ENCODE results near the gene CCL7. TPM values are rescaled to one million over a fixed set of nuclear protein-coding genes. Genes with fewer than 3 reads are reported as not detected.

The CCL7 gene
- total and polyA plus RNA-seq, 2 of the 4 experiments (the other 2 are of a cell fraction), result 0.18 to 0.58 TPM

DNA sequence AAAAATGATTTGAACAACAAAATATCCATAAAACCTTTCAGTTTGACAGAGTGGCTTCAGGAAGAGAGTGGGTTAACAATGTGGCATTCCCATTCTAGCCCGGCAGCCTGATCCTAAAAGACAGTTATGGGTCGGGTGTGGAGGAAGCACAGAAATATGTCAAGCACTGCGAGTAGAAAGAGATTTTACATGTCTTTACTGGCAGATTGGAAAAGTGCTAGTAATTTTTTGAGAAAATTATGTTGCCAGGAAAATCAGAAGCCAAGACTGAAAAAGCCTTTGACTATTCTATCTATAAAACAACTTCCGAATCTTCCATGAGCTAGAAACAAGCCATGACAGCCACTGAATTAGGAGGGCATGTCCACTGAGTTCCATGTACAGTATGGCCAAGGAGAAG is 9.2 kb upstream of the CCL7 start:
- H3K27me3 ChIP-seq (ENCODE audit: control insufficient read depth, insufficient read depth, low read length), result no peaks in the 10 kb centered on the region
- H3K56ac ChIP-seq (ENCODE audit: extremely low read depth, insufficient read depth, low read length), result no peak overlapping the region
- ChIA-PET CTCF (no interaction called here), POLR2A (ENCODE audit: unreplicated experiment) (no interaction called here)
- no peaks in the 10 kb centered on the region for H4K20me1 ChIP-seq (ENCODE audit: insufficient read depth, low read length)
- no peak overlapping the region for H3K27ac ChIP-seq (ENCODE audit: insufficient read depth, low read length)
- DNase-seq, result no peak
- H3K9ac ChIP-seq (ENCODE audit: low read depth, low read length), result no peak overlapping the region
- H3K4me1 ChIP-seq (ENCODE audit: control insufficient read depth, insufficient read depth, low read length), result 0 out of 2 replicates have a peak, but pooled peaks cover 3% of the 10 kb centered on the region
- no peak overlapping the region for H2BK20ac ChIP-seq (ENCODE audit: low read depth, low read length)
- no peak overlapping the region for H3K4ac ChIP-seq (ENCODE audit: low read depth, low read length)
- H4K5ac ChIP-seq (ENCODE audit: low read depth, low read length), result no peak overlapping the region
- BruUV-seq (replicated peaks), result no TSS peak
- H4K8ac ChIP-seq (ENCODE audit: low read depth in 2 of 2, low read length in 2 of 2), result no peak overlapping the region
- H3K18ac ChIP-seq (ENCODE audit: low read depth, low read length), result no peak overlapping the region
- WGBS, 2 experiments (ENCODE audit: extremely low coverage in 2 of 2, insufficient read length in 1 of 2), result 42% methylated on average over 2 of the region's 4 CpGs; no CpG with 5 or more reads in 1 of the 2 experiments
- in situ Hi-C loops (cut with MboI; ENCODE audit: low sequenced_read_pairs) (loop anchor here (25.0 kb wide), 1 partner anchor 851 kb away; the partner anchor contains the start of genes FNDC8 and RAD51D), dilution Hi-C loops (cut with HindIII; ENCODE audit: low sequenced_read_pairs, unreplicated experiment) (no loop called here), intact Hi-C loops (cut with micrococcal nuclease) (loop anchor here (5.0 kb wide), 1 partner anchor 1111 kb away; the partner anchor contains the start of gene SLFN11)
- no peak for TF ChIP-seq MAFK (IDR thresholded peaks at IDR 0.05; ENCODE audit: low read depth, low read length)
- TF ChIP-seq USF2 (IDR thresholded peaks at IDR 0.05; ENCODE audit: low read depth, low read length), result no peak
- no peak for TF ChIP-seq NFE2L2 (IDR thresholded peaks at IDR 0.05; ENCODE audit: low read depth, low read length)
- TF ChIP-seq MXI1 (IDR thresholded peaks at IDR 0.05; ENCODE audit: borderline replicate concordance, low read depth, low read length), result no peak
- no peak for TF ChIP-seq SMC3 (IDR thresholded peaks at IDR 0.05; ENCODE audit: low read depth, low read length)
- no peak for TF ChIP-seq ELK1 (IDR thresholded peaks at IDR 0.05; ENCODE audit: borderline replicate concordance, low read depth, low read length)
- no peak for TF ChIP-seq MAZ (IDR thresholded peaks at IDR 0.05; ENCODE audit: borderline replicate concordance, low read depth, low read length)
- no peak for TF ChIP-seq CEBPB (IDR thresholded peaks at IDR 0.05; ENCODE audit: low read depth, low read length)
- TF ChIP-seq BHLHE40 (IDR thresholded peaks at IDR 0.05; ENCODE audit: low read depth, low read length), result no peak
- TF ChIP-seq CHD1 (IDR thresholded peaks at IDR 0.05; ENCODE audit: low read depth, low read length), result no peak
- TF ChIP-seq RFX5 (IDR thresholded peaks at IDR 0.05; ENCODE audit: low read depth, low read length), result no peak
- no peak for TF ChIP-seq POLR2A (IDR thresholded peaks at IDR 0.05; ENCODE audit: low read depth, low read length)
- no peak for TF ChIP-seq CTCF (conservative IDR thresholded peaks at IDR 0.05; ENCODE audit: low read depth, low read length)
- no peak for TF ChIP-seq RCOR1 (IDR thresholded peaks at IDR 0.05; ENCODE audit: insufficient replicate concordance, low read length)
- no peak for TF ChIP-seq RAD21 (IDR thresholded peaks at IDR 0.05; ENCODE audit: low read length)
- TF ChIP-seq FOS (IDR thresholded peaks at IDR 0.05; ENCODE audit: low read depth, low read length), result no peak
- H2BK15ac ChIP-seq (ENCODE audit: low read depth, low read length), result no peak overlapping the region
- H3K14ac ChIP-seq (replicated peaks; ENCODE audit: low read depth, low read length), result no peak overlapping the region
- H3K9me1 ChIP-seq (ENCODE audit: insufficient read depth, low read length), result no peaks in the 10 kb centered on the region
- H3K36me3 ChIP-seq (ENCODE audit: control insufficient read depth, insufficient read depth, low read length), result peaks cover 3% of the 10 kb centered on the region; the same call in 1 of the 2 replicates
- no peak overlapping the region for H3K4me3 ChIP-seq (ENCODE audit: insufficient read depth, low read depth, low read length)
- no peak overlapping the region for H2BK5ac ChIP-seq (ENCODE audit: low read depth, low read length, poor library complexity, severe bottlenecking)
- H2AK9ac ChIP-seq (replicated peaks; ENCODE audit: low read depth, low read length, poor library complexity), result no peak overlapping the region
- no peak overlapping the region for H2AFZ ChIP-seq (replicated peaks; ENCODE audit: low read length, poor library complexity)
- ATAC-seq (ENCODE audit: low read depth), result no peak
- no peak overlapping the region for H2AK5ac ChIP-seq (ENCODE audit: low read depth, low read length)
- no peak overlapping the region for H3K23ac ChIP-seq (ENCODE audit: low read depth, low read length)
- H3K9me3 ChIP-seq (ENCODE audit: control insufficient read depth, insufficient read depth, low read length), result no peaks in the 10 kb centered on the region
- H3K4me2 ChIP-seq (ENCODE audit: low read depth, low read length), result no peak overlapping the region
- H4K91ac ChIP-seq (ENCODE audit: insufficient read depth, low read depth, low read length), result no peak overlapping the region
- H3K79me1 ChIP-seq (ENCODE audit: low read depth in 1 of 2, low read length in 2 of 2), result no peaks in the 10 kb centered on the region
- no peak overlapping the region for H2BK120ac ChIP-seq (ENCODE audit: low read depth, low read length)
